Central memory CD8-positive, alpha-beta T cell (primary cell): Measurements from ENCODE around the gene TMEM219.

Experiments
- ATAC-seq: fragments of 150-1000 bp; cut with Tn5 transposase; replicated peaks from 2 replicates; pipeline ENCODE4 v1.10.0; 2022; ENCODE audit warnings: mild to moderate bottlenecking, moderate FRiP score, moderate number of reproducible peaks; ENCODE audit not compliant: poor library complexity, severe bottlenecking; ENCODE audit errors: extremely low read depth
- DNase-seq, 2 donors: peaks; one replicate each; pipeline ENCODE4 v3.0.0; 2021; ENCODE audit warnings: low spot score in 2 of 2
- H3K27ac Mint-ChIP-seq: one replicate; pipeline ENCODE4 v1.8.0; 2022; ENCODE audit warnings: low read depth, mild to moderate bottlenecking, moderate library complexity, mixed read lengths
- H3K27me3 Mint-ChIP-seq: one replicate; pipeline ENCODE4 v1.8.0; 2022; ENCODE audit warnings: mixed read lengths
- H3K36me3 Mint-ChIP-seq: one replicate; pipeline ENCODE4 v1.8.0; 2022; ENCODE audit warnings: mild to moderate bottlenecking, moderate library complexity, mixed read lengths; ENCODE audit not compliant: insufficient read depth
- H3K4me1 Mint-ChIP-seq: one replicate; pipeline ENCODE4 v1.8.0; 2022; ENCODE audit warnings: mixed read lengths
- H3K4me3 Mint-ChIP-seq: one replicate; pipeline ENCODE4 v1.8.0; 2022; ENCODE audit warnings: mild to moderate bottlenecking, moderate library complexity, mixed read lengths
- H3K9me3 Mint-ChIP-seq: one replicate; pipeline ENCODE4 v1.8.0; 2022; ENCODE audit warnings: mixed read lengths

TMEM219 gene, protein sequence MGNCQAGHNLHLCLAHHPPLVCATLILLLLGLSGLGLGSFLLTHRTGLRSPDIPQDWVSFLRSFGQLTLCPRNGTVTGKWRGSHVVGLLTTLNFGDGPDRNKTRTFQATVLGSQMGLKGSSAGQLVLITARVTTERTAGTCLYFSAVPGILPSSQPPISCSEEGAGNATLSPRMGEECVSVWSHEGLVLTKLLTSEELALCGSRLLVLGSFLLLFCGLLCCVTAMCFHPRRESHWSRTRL

DNA sequence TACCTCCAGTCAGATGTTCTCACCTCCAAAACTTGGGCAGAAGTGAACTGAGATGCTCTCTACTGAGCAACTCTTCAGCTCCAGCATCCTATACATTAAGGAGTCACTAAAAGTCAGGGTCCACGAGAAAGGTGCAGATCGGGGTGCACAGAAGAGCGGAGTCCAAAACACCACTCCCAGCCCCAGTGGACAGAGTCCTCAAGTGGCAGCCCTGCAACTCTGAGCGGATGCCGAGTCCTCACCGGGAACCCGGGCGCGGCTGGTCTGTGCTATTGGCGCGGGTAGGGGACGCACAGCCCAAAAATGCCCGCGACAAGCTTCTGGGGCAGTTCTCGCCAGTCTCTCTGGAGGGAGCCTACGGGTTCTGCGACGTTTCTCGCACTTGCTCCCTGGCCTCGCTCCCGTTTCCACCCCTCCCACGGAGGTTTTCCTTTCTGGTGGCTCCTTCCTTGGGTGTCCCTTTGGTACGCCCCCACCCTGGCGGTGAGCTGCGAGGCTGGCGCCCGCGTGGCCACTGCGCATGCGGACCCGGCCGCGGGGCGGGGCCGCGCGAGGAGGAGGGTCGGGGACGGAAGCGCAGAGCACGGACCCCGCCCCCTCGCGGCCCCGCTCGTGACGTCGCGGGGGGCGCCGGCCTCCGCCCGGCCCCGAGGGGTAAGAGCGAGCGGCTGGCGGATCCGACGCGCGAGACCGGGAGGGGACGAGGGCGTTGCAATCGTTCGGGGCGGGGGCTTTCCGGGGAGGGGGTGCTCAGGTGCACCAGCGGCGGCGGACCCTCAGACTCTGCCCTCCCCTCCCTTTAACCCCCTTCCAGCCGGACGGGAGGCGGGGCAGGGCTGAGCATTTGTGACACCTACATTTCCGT lies at the start of gene TMEM219:
Gene TMEM219, plus strand, starts transcription at position 601 of the 865 bp plus-strand sequence. CDS start 1,065 bp downstream, outside the sequence.
- no peaks in the 10 kb centered on the region for H3K9me3 Mint-ChIP-seq
- peak within 1 kb of the TSS; percentile 89 for H3K4me3 Mint-ChIP-seq
- H3K36me3 Mint-ChIP-seq: peaks cover 9% of the 10 kb centered on the region
- DNase-seq (peak; percentile 93), ATAC-seq (peak; percentile 90)
- H3K4me1 Mint-ChIP-seq: peaks cover 16% of the 10 kb centered on the region
- peak within 1 kb of the TSS; percentile 91 for H3K27ac Mint-ChIP-seq
- H3K27me3 Mint-ChIP-seq: no peaks in the 10 kb centered on the region

DNA sequence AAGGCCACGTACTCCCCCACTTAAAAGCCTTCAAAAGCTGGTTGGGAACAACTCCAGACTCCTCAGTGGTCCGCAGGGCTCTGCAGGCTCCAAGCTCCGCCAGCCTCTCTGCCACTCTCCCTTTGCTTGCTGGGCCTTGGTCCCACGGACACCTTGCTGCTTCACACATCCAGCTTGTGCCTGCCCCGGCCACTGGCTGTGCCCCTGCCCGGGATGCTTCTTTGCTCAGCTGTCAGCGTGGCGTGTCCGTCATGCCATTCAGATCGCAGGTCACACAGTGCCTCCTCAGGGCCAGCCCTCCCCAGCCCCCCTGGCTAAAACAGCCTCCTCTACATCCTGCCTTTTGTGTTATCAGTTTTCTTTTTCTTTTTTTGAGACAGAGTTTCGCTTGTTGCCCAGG lies 49.8 kb upstream of the TMEM219 start:
- ATAC-seq (no peak), DNase-seq (no peak)
- peak overlapping the region; percentile 86 for H3K27ac Mint-ChIP-seq
- H3K4me3 Mint-ChIP-seq: no peak overlapping the region
- peaks cover 17% of the 10 kb centered on the region for H3K36me3 Mint-ChIP-seq
- peaks cover 5% of the 10 kb centered on the region for H3K4me1 Mint-ChIP-seq
- H3K27me3 Mint-ChIP-seq: no peaks in the 10 kb centered on the region
- H3K9me3 Mint-ChIP-seq: no peaks in the 10 kb centered on the region

DNA sequence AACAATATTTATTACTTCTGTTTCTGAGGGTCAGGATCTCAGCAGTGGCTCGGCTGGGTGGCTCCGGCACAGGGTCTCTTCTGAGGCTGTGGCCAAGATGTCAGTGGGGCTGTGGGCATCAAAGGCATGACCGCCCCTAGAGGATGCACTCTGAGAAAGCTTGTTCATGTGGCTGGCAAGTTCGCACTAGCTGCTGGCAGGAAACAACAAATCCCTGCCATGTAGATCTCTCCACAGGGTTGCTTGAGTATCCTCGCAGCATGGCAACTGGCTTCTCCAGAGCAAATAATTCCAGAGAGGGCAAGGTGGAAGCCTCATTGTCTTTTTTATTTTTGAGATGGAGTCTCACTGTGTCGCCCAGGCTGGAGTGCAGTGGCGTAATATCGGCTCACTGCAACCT lies 48.4 kb upstream of the TMEM219 start:
- H3K9me3 Mint-ChIP-seq: no peaks in the 10 kb centered on the region
- no peak for DNase-seq
- H3K27ac Mint-ChIP-seq: no peak overlapping the region
- no peaks in the 10 kb centered on the region for H3K27me3 Mint-ChIP-seq
- no peak for ATAC-seq
- H3K4me1 Mint-ChIP-seq: peaks cover 5% of the 10 kb centered on the region
- peaks cover 16% of the 10 kb centered on the region for H3K36me3 Mint-ChIP-seq
- H3K4me3 Mint-ChIP-seq: no peak overlapping the region

DNA sequence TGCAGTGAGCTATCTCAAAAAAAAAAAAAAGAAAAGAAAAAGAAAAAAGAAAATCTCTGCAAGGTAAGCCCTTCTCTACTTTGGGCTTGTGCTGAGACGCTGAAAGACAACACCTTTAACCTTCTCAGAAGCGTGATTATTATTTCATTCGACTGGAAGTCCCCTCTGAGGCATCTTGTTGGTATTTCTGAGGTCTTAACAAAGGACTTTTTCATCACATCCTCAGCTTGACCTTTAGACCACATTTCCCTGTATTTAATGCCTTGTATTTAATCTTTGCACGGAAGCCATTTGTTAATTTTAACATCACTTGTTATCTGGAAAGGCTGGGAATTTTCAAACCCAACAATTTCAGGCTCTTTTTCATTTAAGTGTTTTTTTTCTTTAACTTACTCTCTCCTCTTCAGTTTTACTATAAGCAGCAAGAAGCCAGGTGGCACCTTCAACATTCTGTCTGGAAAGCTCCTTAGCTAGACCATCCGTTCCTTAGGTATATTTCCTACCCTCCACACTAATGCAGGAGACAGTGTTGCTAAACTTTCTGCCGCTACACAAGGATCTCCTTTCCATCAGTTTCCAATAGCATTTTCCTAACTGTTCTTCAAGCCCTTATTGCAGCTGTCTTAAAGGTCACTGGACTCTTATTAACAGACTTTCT lies 46.2 kb upstream of the TMEM219 start:
- ATAC-seq (no peak), DNase-seq (no peak)
- Mint-ChIP-seq H3K27ac (no peak overlapping the region), H3K9me3 (no peaks in the 10 kb centered on the region), H3K4me1 (peaks cover 10% of the 10 kb centered on the region), H3K27me3 (no peaks in the 10 kb centered on the region), H3K4me3 (no peak overlapping the region), H3K36me3 (peaks cover 22% of the 10 kb centered on the region)

DNA sequence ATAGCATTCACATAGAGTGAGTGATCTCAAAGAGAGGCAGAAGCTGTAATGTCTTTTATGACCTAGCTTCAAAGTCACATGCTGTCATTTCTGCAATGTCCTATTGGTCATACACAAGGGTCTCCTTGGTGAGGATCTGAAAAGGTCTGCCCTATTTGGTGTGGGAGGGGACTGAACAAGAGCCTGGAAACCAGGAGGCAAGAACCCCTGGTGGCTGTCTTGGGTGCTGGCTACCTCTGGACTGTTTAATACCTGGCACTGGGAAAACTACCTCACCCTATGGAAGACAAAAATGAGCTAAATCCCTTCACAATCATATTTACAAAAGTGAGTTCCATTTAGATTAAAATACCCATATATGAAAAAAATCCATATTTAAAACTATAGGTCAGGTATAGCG lies 44.9 kb upstream of the TMEM219 start:
- DNase-seq (no peak), ATAC-seq (no peak)
- no peaks in the 10 kb centered on the region for H3K27me3 Mint-ChIP-seq
- H3K36me3 Mint-ChIP-seq: peaks cover 31% of the 10 kb centered on the region
- H3K4me3 Mint-ChIP-seq: no peak overlapping the region
- H3K4me1 Mint-ChIP-seq: peaks cover 17% of the 10 kb centered on the region
- H3K9me3 Mint-ChIP-seq: no peaks in the 10 kb centered on the region
- H3K27ac Mint-ChIP-seq: no peak overlapping the region

DNA sequence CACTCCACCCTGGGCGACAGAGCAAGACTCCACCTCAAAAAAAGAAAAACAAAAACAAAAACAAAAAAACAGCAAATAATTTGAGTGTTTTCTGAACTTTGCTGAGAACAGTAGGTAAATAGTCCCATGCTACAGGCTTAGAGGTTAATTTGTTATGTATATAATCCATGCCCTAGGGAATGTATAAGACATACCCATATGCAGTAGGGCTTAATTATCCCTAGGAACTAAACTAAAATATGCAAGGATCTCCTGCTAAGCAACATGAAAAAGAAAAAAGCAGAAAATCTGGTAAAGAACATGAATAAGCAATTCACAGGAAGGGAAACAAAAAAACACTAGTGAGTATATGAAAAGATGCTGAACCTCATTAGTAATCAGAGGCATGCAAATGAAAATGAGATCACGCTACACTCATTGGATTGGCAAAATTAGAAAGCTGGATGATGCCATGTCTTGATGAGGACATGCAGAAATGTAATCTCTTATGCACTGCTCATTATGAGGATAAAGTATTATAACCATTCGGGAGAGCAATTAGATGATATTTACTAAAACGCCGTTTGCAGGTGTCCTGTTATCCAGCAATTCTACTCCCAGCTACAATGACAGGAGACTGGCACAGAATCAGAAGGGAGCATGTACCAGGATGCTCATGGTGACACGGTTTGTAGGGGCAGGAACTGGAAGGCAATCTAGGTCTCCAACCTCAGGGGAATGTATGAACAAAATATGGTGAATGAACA lies 41.4 kb upstream of the TMEM219 start:
- no peak for DNase-seq
- H3K27ac Mint-ChIP-seq: no peak overlapping the region
- H3K4me3 Mint-ChIP-seq: no peak overlapping the region
- no peak for ATAC-seq
- peaks cover 26% of the 10 kb centered on the region for H3K36me3 Mint-ChIP-seq
- H3K4me1 Mint-ChIP-seq: peaks cover 40% of the 10 kb centered on the region
- H3K27me3 Mint-ChIP-seq: no peaks in the 10 kb centered on the region
- no peaks in the 10 kb centered on the region for H3K9me3 Mint-ChIP-seq

DNA sequence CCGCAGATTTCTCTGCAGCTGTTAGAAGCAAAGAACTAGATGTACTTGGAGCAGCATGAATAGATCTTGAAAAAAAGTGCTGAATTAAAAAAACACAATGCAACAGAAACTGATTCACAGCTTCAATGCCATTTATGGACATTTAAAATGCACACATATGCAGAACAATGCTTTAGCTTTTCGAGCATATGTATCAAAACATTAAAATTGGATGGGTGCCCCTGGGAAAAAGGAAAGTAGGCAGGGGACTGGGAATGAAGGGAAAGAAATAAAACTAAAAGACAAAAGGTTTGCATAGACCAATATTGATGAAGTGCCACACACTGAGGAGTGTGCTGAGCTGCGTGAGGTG lies 40.9 kb upstream of the TMEM219 start:
- peaks cover 23% of the 10 kb centered on the region for H3K36me3 Mint-ChIP-seq
- H3K9me3 Mint-ChIP-seq: no peaks in the 10 kb centered on the region
- H3K27ac Mint-ChIP-seq: no peak overlapping the region
- DNase-seq (no peak), ATAC-seq (no peak)
- no peak overlapping the region for H3K4me3 Mint-ChIP-seq
- no peaks in the 10 kb centered on the region for H3K27me3 Mint-ChIP-seq
- peaks cover 38% of the 10 kb centered on the region for H3K4me1 Mint-ChIP-seq

DNA sequence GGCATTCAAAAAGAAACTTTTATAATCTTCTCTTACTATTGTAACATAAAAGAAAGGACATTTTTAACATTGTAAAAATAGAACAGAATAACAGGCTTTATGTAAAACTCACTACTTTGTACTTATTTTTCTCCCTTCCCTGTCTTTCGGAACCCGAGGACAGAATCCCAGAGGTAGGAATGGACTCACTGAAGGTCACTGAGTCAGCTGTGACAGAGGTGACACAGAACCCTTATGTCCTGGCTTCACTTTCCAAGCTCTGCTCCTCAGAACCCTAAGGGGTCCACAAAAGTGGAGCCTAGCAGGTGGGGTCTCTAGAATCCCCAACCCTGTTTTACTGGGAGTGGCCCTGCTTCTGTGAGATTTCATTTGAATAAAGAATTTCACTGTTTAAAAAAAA lies 39.6 kb upstream of the TMEM219 start:
- Mint-ChIP-seq H3K4me1 (peaks cover 50% of the 10 kb centered on the region), H3K9me3 (no peaks in the 10 kb centered on the region), H3K27me3 (no peaks in the 10 kb centered on the region), H3K4me3 (no peak overlapping the region), H3K27ac (peak overlapping the region; percentile 70), H3K36me3 (peaks cover 21% of the 10 kb centered on the region)
- ATAC-seq: no peak
- no peak for DNase-seq

DNA sequence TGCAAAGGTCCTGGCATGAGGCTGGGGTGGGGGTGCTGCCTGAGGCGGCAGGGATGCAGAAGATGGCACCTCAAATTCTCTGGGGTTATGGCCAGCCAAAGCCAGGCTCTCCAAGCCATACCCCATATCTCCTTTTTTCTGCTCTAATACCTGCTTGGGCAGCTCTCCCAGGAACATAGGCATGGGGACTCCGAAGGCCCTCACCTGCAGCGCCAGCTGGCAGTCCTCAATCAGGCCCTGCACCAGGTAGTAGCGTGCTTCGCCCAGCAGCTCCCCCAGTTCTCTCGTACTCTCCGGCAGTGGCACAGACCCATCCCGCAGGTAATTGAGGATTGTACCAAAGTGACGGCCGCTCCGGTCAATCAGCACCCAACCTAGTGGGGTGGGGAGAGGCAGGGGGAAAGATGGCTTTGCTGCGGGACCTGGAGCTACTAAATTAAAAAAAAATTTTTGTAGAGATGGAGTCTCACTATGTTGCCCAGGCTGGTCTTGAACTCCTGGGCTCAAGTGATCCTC lies 38.8 kb upstream of the TMEM219 start:
- Mint-ChIP-seq H3K4me1 (peaks cover 55% of the 10 kb centered on the region), H3K36me3 (peaks cover 20% of the 10 kb centered on the region), H3K27ac (peak overlapping the region; percentile 70), H3K4me3 (no peak overlapping the region), H3K9me3 (no peaks in the 10 kb centered on the region), H3K27me3 (no peaks in the 10 kb centered on the region)
- ATAC-seq (no peak), DNase-seq (no peak)

DNA sequence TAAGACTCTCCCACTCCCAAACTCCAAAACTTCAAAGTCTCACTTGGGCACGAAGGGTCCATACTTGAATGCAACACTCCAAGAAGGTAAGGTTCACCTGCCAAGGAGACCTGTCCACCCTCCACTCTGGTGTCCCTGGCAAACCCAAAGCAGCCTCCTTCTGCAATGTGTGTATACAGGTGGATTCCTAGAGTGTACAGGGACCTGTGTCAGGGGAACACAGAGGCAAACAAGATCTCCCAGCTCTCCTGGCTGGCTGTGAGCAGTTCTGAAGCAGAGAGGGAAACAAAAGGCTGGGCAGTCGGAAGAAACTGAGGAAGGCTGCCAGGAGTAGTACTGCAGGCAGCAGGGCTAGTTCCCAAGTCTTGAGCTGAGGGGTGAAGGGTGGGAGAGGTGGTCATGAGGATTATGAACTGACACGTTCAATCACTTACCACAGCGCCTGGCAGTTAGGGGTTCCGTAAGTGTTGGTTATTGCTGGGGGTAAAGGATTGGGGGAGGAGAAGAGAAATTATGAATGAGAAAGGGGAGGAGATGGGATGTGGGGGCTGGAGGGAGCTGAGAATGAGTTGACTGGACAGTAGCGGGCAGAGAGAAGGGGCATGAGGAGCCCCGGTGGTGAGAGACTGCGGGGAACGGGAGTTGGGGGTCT lies 36.6 kb upstream of the TMEM219 start:
- peak overlapping the region; percentile 91 for H3K4me3 Mint-ChIP-seq
- ATAC-seq (no peak), DNase-seq (no peak)
- peak overlapping the region; percentile 93 for H3K27ac Mint-ChIP-seq
- H3K4me1 Mint-ChIP-seq: peaks cover 55% of the 10 kb centered on the region
- H3K36me3 Mint-ChIP-seq: peaks cover 13% of the 10 kb centered on the region
- no peaks in the 10 kb centered on the region for H3K9me3 Mint-ChIP-seq
- no peaks in the 10 kb centered on the region for H3K27me3 Mint-ChIP-seq

DNA sequence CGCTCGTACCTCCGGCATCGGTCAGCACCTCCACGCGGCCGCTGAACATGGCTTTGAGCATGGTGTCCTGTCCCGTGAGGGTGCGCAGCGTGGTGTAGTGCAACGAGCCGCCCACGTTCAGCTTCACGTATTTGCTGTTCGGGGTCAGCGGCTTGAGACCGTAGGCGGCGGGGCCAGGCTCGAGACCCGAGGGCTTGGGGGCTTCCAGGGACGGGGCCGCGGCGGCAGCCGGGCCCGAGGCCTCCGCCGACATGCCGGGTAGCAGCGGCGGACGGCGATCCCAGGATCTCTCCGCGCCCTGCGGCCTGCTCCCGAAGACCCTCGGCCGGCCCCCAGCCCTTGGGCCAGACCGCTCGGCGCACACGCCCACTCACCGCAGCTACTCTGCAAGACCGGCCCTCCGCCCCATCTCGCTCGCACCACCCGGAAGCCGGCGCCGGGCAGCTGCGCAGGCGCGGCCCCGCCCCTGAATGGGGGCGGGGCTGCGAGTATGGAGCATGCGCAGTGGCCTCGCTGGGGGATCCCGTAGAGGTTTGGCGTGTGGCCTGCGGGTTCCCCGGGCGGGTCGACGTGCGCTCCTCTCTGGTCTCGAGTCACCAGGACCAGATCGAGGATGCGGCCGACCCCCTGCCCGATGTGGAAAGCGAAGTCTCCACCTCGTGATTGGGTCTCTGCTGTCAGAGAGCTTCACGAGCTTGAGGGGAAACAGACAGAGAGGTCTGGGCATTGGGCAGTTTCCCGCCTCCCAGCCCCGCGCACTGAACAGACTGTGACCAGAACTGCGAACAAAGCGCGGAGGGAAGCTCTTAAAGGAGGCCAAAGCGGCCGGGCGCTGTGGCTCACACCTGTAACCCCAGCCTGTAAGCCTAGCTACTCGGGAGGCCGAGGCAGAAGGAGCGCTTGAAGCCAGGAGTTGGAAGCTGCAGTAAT lies 35.8 kb upstream of the TMEM219 start, which contains the start of gene KCTD13:
Gene KCTD13, minus strand, starts transcription at position 446 of the 930 bp plus-strand sequence. Its CDS starts 193 bp downstream, at position 253.
- H3K27ac Mint-ChIP-seq: peak within 1 kb of the TSS; percentile 93

More for the DNA sequence above, 35.8 kb upstream of the TMEM219 start, which contains the start of gene KCTD13:
- ATAC-seq (peak; percentile 79), DNase-seq (peak; percentile 88 to 93)
- Mint-ChIP-seq H3K9me3 (no peaks in the 10 kb centered on the region), H3K36me3 (peaks cover 10% of the 10 kb centered on the region), H3K4me3 (peak within 1 kb of the TSS; percentile 91), H3K27me3 (no peaks in the 10 kb centered on the region), H3K4me1 (peaks cover 47% of the 10 kb centered on the region)
